Measurements from ENCODE around the gene AP2A1.
"Not testable (repeated sequence)": the region's sequence is repeated elsewhere in the genome, so short reads cannot be mapped to it uniquely, and the experiment has no call there.

The AP2A1 gene

GRCh38 chr19:49814010-49814409 lies 47.2 kb downstream of the AP2A1 start:
- no peak for DNase-seq

DNA sequence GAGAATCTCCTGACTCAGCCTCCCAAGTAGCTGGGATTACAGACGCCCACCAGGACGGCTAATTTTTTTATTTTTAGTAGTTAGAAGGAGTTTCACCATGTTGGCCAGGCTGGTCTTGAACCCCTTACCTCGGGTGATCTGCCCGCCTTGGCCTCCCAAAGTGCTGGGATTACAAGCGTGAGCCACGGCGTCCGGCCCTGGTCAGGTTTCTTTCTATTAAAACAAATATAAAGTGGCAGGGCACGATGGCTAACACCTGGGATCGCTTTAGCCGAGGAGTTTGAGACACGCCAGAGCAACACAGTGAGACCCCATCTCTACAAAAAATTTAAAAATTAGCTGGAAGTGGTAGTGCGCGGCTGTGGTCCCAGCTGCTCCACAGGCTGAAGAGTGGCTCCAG lies 49.8 kb downstream of the AP2A1 start:
- no peak for DNase-seq

GRCh38 chr19:49817964-49818648 lies 51.3 kb downstream of the AP2A1 start, which contains the start of gene MED25:
TSS of gene MED25 (plus strand) at chr19:49818289. CDS start at chr19:49818342, 53 bp downstream.
- peak; percentile 74 for DNase-seq

GRCh38 chr19:49818649-49819370 lies 52.0 kb downstream of the AP2A1 start:
- DNase-seq, result no peak

DNA sequence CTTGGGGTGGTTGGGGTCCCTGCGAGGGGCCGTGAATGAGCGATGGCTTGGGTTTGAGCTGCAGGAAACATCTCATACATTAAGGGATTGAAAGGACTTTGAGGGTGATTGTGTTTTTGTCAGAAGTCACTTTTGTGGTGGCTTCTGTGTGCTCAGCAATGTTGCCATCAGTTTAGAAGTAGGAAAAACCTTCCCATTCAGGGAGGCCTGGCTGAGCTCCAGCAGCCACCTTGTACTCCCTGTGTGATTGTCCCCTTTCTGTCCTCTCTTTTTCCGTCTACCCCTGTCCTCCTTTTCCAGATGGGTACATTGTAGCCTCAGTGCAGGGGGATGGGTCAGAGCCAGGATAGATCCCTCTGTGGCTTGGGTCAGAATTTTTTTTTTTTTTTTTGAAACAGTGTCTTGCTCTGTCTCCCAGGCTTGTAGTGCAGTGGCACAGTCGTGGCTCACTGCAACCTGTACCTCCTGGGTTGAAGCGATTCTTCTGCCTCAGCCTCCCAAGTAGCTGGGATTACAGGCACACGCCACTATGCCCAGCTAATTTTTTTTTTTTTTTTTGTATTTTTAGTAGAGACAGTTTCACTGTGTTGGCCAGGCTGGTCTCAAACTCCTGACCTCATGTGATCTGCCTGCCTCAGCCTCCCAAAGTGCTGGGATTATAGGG lies 52.8 kb downstream of the AP2A1 start:
- not testable (repeated sequence) for DNase-seq

GRCh38 chr19:49820125-49820524 lies 53.3 kb downstream of the AP2A1 start:
- no peak for DNase-seq

- DNase-seq, result no peak
Observed at GRCh38 chr19:49823472-49823871, 56.7 kb downstream of the AP2A1 start.

DNA sequence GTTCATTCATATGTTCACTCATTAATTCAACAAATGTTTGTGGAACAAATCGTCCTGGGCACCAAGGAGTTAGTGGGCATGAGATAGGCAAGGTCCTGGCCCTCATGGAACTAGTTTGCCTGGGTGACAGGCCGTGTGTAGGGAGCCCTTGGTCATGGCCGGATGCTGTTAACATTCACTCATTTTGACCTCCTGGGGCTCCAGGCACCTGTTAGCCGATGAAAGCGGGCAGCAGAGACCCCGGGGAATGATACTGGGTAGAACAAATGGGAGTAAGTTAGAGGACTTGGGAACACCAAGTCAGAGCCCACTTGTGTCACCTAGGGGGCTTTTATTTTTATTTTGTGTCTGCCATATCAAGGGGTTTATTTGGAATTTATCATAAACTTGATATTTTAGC lies 57.9 kb downstream of the AP2A1 start:
- no peak for DNase-seq

DNA sequence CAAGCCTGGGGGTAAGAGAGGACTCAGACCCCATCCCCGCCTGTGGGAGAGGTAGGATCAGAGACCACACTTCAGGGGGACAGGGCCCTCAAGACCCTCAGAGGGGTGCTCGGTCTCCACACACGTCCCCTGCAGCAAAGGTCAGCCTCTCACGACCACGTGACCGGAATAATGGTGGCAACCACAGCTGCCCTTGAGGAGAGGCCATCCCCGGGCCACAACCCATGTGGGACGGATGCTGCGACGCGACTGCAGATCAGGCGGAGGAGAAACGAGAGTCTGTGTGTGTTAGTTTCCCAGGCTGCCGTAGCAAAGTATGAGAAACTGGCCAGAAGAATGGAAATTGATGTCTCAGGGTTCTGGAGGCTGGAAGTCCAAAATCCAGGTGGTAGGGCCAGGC lies 60.2 kb downstream of the AP2A1 start:
- DNase-seq, result no peak

GRCh38 chr19:49829200-49829599 lies 62.4 kb downstream of the AP2A1 start:
- no peak for DNase-seq

DNA sequence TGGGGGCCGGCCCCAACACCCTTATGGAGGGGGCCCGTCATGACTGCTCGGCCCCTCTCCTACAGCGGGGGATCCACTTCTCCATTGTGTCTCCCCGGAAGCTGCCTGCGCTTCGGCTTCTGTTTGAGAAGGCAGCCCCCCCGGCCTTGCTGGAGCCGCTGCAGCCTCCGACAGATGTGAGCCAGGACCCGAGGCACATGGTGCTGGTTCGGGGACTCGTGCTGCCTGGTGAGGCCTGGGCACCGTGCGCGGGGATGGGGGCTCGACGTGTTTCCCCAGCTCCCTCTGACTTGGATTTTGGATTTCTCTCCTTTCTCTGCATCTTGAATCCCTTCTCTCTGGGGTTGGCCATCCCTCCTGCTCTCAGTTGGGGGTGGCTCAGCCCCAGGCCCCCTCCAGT lies 62.9 kb downstream of the AP2A1 start:
- no peak for DNase-seq

DNA sequence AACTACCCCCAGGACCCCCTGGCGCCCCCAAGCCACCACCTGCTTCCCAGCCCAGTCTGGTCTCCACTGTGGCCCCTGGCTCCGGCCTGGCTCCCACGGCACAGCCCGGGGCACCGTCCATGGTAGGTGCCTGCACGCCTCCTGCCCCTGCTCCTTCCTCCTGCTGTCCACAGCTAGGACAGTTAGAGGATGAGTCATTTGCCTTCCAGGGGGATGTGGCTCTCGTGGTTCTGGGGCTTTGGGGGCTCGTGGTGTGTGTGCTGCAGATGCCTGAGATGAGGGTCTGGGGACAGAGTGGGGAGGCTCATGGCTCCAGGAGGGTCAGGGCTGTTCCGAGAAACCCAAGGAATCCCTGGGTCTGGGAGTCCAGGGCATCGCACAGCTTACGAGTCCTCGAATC lies 64.0 kb downstream of the AP2A1 start:
- no peak for DNase-seq

GRCh38 chr19:49831592-49831991 lies 64.8 kb downstream of the AP2A1 start:
- DNase-seq, result no peak

- DNase-seq, result no peak
Observed at GRCh38 chr19:49832556-49832955, 65.8 kb downstream of the AP2A1 start.

DNA sequence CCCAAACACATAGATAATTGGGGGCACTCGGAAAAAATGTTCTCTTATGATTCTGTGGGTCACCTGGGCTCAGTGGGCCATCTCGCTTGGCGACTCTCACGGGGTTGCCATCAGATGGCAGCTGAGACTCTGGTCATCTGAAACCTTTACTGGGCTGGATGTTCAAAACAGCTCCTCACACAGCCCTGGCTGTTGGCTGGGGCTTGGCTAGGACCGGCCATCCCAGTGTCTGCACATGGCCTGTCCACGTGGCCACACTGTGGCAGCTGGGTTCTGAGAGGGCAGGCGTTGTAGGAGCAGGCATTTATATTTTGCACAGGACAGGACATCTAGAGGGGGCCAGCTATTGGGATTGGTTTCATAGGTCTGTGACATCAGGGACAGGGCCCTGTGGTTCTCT lies 66.8 kb downstream of the AP2A1 start:
- no peak for DNase-seq

GRCh38 chr19:49835562-49835961 lies 68.8 kb downstream of the AP2A1 start:
- DNase-seq, result no peak

GRCh38 chr19:49836176-49837008 lies 69.6 kb downstream of the AP2A1 start:
- DNase-seq, result no peak

DNA sequence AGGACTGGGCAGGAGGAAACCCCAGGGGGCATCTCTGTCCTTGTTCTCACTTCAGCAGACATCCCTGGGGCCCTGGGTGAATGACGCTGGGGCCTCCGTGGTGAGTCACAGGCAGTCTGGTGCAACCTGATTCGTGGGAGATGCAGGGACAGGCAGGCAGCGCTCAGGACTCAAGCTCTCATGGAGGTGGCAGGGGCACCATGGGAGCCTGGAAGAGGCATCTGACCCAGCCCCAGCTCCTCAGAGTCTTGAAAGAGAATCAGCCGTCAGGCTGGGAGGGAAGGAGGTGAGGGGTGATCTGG lies 70.2 kb downstream of the AP2A1 start:
- DNase-seq, result no peak

DNA sequence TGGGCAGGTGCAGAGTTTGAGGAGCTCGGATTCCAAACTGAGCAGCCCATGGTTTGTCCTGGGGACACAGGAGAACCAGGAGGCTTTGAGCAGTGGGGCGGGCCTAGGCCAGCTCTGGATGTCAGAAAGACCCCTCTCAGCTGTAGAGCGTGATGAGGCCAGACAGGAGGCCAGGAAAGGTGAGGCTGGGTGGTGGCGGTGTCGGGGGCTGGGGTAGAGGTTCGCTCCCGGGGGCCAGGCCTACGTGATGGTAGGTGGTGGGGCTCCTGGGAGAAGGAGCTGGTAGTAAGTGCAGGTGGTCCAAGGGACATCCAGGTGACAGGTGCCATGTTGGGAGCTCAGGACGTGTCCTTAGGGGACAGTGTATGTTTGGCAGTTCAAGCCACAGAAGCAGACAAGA lies 70.6 kb downstream of the AP2A1 start:
- DNase-seq, result no peak

GRCh38 chr19:49838885-49839588 lies 72.2 kb downstream of the AP2A1 start:
- DNase-seq, result no peak

DNA sequence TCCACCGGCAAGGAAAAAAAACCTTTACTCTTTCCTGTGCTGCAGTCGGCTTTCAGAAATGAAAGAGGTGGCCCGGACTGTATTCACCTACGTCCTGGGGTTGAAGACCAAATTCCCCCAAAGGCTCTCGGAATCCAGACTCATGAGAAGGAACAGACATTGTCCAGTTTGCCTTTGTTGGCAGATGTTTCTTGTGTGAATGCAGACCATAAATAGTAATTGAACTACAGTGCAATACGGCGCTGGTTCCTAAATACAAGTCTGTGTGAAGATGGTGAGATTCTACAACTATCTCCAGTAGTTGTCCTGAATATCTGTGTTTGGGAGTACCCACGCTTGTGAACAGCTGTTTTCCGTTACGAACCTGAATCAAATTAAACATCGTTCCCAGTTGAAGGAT lies 72.9 kb downstream of the AP2A1 start:
- no peak for DNase-seq

GRCh38 chr19:49840321-49840720 lies 73.5 kb downstream of the AP2A1 start:
- DNase-seq, result no peak
